Measurements from ENCODE around the gene EXOC4.

DNA sequence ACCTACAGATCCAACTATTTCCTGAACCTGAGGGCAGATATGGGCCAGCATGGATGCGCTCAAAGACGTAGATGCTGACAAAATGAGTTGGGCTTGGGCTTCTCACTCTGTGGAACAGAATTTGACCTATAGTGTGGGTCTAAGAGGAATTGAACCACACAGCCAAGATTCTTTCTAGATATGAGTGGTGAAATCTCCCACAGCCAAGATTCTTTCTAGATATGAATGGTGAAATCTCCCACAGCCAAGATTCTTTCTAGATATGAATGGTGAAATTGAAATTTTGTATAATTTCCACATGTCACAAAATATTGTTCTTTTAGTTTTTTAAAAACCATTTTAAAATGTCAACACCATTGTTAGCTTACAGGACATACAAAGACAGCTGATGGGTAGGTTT is 658.8 kb downstream of the EXOC4 start:
- TF ChIP-seq POLR2A (IDR thresholded peaks at IDR 0.05) (no peak), EP300 (IDR thresholded peaks at IDR 0.05) (no peak), POLR2AphosphoS5 (IDR thresholded peaks at IDR 0.05) (no peak)
- TF ChIP-seq, protein P1, sequence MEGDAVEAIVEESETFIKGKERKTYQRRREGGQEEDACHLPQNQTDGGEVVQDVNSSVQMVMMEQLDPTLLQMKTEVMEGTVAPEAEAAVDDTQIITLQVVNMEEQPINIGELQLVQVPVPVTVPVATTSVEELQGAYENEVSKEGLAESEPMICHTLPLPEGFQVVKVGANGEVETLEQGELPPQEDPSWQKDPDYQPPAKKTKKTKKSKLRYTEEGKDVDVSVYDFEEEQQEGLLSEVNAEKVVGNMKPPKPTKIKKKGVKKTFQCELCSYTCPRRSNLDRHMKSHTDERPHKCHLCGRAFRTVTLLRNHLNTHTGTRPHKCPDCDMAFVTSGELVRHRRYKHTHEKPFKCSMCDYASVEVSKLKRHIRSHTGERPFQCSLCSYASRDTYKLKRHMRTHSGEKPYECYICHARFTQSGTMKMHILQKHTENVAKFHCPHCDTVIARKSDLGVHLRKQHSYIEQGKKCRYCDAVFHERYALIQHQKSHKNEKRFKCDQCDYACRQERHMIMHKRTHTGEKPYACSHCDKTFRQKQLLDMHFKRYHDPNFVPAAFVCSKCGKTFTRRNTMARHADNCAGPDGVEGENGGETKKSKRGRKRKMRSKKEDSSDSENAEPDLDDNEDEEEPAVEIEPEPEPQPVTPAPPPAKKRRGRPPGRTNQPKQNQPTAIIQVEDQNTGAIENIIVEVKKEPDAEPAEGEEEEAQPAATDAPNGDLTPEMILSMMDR (IDR thresholded peaks at IDR 0.05), result no peak
